PFSK-1 (cell line): ENCODE measurements around the gene KCP.

Experiments used
- FOXP2 ChIP-seq: optimal IDR thresholded peaks from 2 replicates; pipeline ENCODE3; 2011; ENCODE audit warnings: borderline replicate concordance, control low read depth, inconsistent platforms; ENCODE audit not compliant: insufficient read depth; ENCODE audit errors: extremely low read length, extremely low read depth
- POLR2AphosphoS5 ChIP-seq: IDR thresholded peaks from 2 replicates; pipeline ENCODE4 v1.6.1; 2012; ENCODE audit warnings: low read depth, mild to moderate bottlenecking, control low read depth, low read length, moderate library complexity
- REST ChIP-seq, 2 experiments: IDR thresholded peaks; 2 replicates each; pipeline versions ENCODE4 v1.6.1 to v1.8.0; 2011 to 2012; ENCODE audit warnings: low read depth in 2 of 2, low read length in 2 of 2, control low read depth in 1 of 2, inconsistent platforms in 1 of 2, mild to moderate bottlenecking in 1 of 2, moderate library complexity in 1 of 2; ENCODE audit not compliant: insufficient read depth in 1 of 2
- SIN3A ChIP-seq: IDR thresholded peaks from 2 replicates; pipeline ENCODE4 v1.6.1; 2012; ENCODE audit warnings: mild to moderate bottlenecking, low read length, moderate library complexity, borderline replicate concordance; ENCODE audit not compliant: insufficient read depth
- TAF1 ChIP-seq: IDR thresholded peaks from 2 replicates; pipeline ENCODE4 v1.6.1; 2012; ENCODE audit warnings: low read length, control low read depth, borderline replicate concordance; ENCODE audit not compliant: insufficient read depth

KCP gene

GRCh38 chr7:128895320-128895719, 15.2 kb downstream of the KCP start:
- TF ChIP-seq FOXP2 = no peak
- no peak for TF ChIP-seq POLR2AphosphoS5
- no peak for TF ChIP-seq TAF1
- TF ChIP-seq SIN3A = no peak
- TF ChIP-seq REST (IDR thresholded peaks at IDR 0.05; ENCODE audit: insufficient read depth in 1 of 2, low read depth in 2 of 2, low read length in 2 of 2) = no peak

GRCh38 chr7:128894101-128894440, 16.4 kb downstream of the KCP start:
- TF ChIP-seq TAF1 (no peak), POLR2AphosphoS5 (no peak), FOXP2 (no peak), SIN3A (no peak), REST (IDR thresholded peaks at IDR 0.05; ENCODE audit: insufficient read depth in 1 of 2, low read depth in 2 of 2, low read length in 2 of 2) (no peak)

GRCh38 chr7:128893251-128894100, 17.0 kb downstream of the KCP start:
- TF ChIP-seq FOXP2 (no peak), POLR2AphosphoS5 (no peak), REST (IDR thresholded peaks at IDR 0.05; ENCODE audit: insufficient read depth in 1 of 2, low read depth in 2 of 2, low read length in 2 of 2) (no peak), SIN3A (no peak), TAF1 (no peak)

GRCh38 chr7:128892521-128893250, 17.8 kb downstream of the KCP start:
- TF ChIP-seq SIN3A (no peak), POLR2AphosphoS5 (no peak), REST (IDR thresholded peaks at IDR 0.05; ENCODE audit: insufficient read depth in 1 of 2, low read depth in 2 of 2, low read length in 2 of 2) (no peak), TAF1 (no peak), FOXP2 (no peak)
